Astrocyte (in vitro differentiated cells and primary cell): ENCODE data around the gene SATB2. TPM values are rescaled to one million over a fixed set of nuclear protein-coding genes. Genes with fewer than 3 reads are reported as not detected.

Experiments used
- DNase-seq: peaks from one replicate; pipeline ENCODE4 v3.0.0-alpha.2; 2010; ENCODE audit warnings: low read depth
- FAIRE-seq: peaks from 2 replicates; lab custom pipeline; 2011; peaks lifted over from hg19 to GRCh38; lab: Jason Lieb, UNC
- H2AFZ ChIP-seq: 2 replicates; pipeline ENCODE4 v1.6.0; 2012; ENCODE audit warnings: low read depth, low read length, inconsistent platforms
- H3K27ac ChIP-seq: 2 replicates; pipeline ENCODE4 v1.5.1; 2011; ENCODE audit warnings: low read depth, low read length, inconsistent platforms
- H3K27me3 ChIP-seq: 2 replicates; pipeline ENCODE4 v1.6.0; 2011; ENCODE audit warnings: low read length, inconsistent platforms; ENCODE audit not compliant: insufficient read depth
- H3K36me3 ChIP-seq: 2 replicates; pipeline ENCODE4 v1.5.1; 2011; ENCODE audit warnings: low read length, inconsistent platforms; ENCODE audit not compliant: insufficient read depth
- H3K4me1 ChIP-seq: 2 replicates; pipeline ENCODE4 v1.5.1; 2011; ENCODE audit warnings: low read length, inconsistent platforms; ENCODE audit not compliant: insufficient read depth
- H3K4me2 ChIP-seq: 2 replicates; pipeline ENCODE4 v1.6.0; 2012; ENCODE audit warnings: low read length, inconsistent platforms
- H3K4me3 ChIP-seq: 2 replicates; pipeline ENCODE4 v1.5.1; 2011; ENCODE audit warnings: low read depth, mild to moderate bottlenecking, low read length, inconsistent platforms; ENCODE audit not compliant: insufficient read depth
- H3K79me2 ChIP-seq: 2 replicates; pipeline ENCODE4 v1.6.0; 2012; ENCODE audit warnings: mild to moderate bottlenecking, low read length, inconsistent platforms; ENCODE audit not compliant: insufficient read depth
- H3K9ac ChIP-seq: 2 replicates; pipeline ENCODE4 v1.6.0; 2012; ENCODE audit warnings: mild to moderate bottlenecking, low read length, inconsistent platforms
- H3K9me3 ChIP-seq: 2 replicates; pipeline ENCODE4 v1.5.1; 2012; ENCODE audit warnings: low read depth, mild to moderate bottlenecking, low read length, inconsistent platforms; ENCODE audit not compliant: insufficient read depth
- H4K20me1 ChIP-seq: 2 replicates; pipeline ENCODE4 v1.6.0; 2012; ENCODE audit warnings: low read length, inconsistent platforms; ENCODE audit not compliant: insufficient read depth
- H3K27ac Mint-ChIP-seq: one replicate; pipeline ENCODE4 v1.8.0; 2021; ENCODE audit warnings: mild to moderate bottlenecking, mixed read lengths; ENCODE audit not compliant: unreplicated experiment
- H3K27me3 Mint-ChIP-seq: one replicate; pipeline ENCODE4 v1.8.0; 2021; ENCODE audit warnings: low read depth, mixed read lengths; ENCODE audit not compliant: unreplicated experiment
- H3K36me3 Mint-ChIP-seq: one replicate; pipeline ENCODE4 v1.8.0; 2021; ENCODE audit warnings: low read depth, mixed read lengths; ENCODE audit not compliant: unreplicated experiment
- H3K4me1 Mint-ChIP-seq: one replicate; pipeline ENCODE4 v1.8.0; 2021; ENCODE audit warnings: low read depth, mixed read lengths; ENCODE audit not compliant: unreplicated experiment
- H3K4me3 Mint-ChIP-seq: one replicate; pipeline ENCODE4 v1.8.0; 2021; ENCODE audit warnings: mild to moderate bottlenecking, moderate library complexity, mixed read lengths; ENCODE audit not compliant: unreplicated experiment
- H3K9me3 Mint-ChIP-seq: one replicate; pipeline ENCODE4 v1.8.0; 2021; ENCODE audit warnings: mild to moderate bottlenecking, mixed read lengths; ENCODE audit not compliant: unreplicated experiment
- CTCF ChIP-seq: IDR thresholded peaks from 2 replicates; pipeline ENCODE4 v1.5.1; 2011; ENCODE audit warnings: low read depth, mild to moderate bottlenecking, inconsistent platforms, low read length, moderate library complexity; ENCODE audit not compliant: insufficient read depth
- EZH2 ChIP-seq: IDR thresholded peaks from 2 replicates; pipeline ENCODE4 v1.6.1; 2012; ENCODE audit warnings: mild to moderate bottlenecking, low read length, inconsistent platforms; ENCODE audit not compliant: insufficient read depth
- total RNA-seq: library from RNA; stranded (reverse); gene quantifications from 2 replicates; pipeline ENCODE4 v1.2.1, GENCODE V29; 2021

Gene SATB2
- total RNA-seq, 1 donor from 2014 or later = 12.3 TPM

GRCh38 chr2:199458806-199459285, 1.1 kb upstream of the SATB2 start:
- H3K4me2 ChIP-seq = peak overlapping the region; percentile 92
- H3K79me2 ChIP-seq = peaks cover 48% of the 10 kb centered on the region
- DNase-seq = no peak
- FAIRE-seq = no peak
- no peak for TF ChIP-seq EZH2
- TF ChIP-seq CTCF = no peak
- no peaks in the 10 kb centered on the region for H3K9me3 ChIP-seq
- peaks cover 12% of the 10 kb centered on the region for H4K20me1 ChIP-seq
- Mint-ChIP-seq H3K4me3 (peak overlapping the region; percentile 98), H3K4me1 (peaks cover 3% of the 10 kb centered on the region), H3K27me3 (peaks cover 16% of the 10 kb centered on the region), H3K9me3 (no peaks in the 10 kb centered on the region), H3K36me3 (no peaks in the 10 kb centered on the region), H3K27ac (no peak overlapping the region)
- H3K27ac ChIP-seq = peak overlapping the region; percentile 86
- peak overlapping the region; percentile 95 for H2AFZ ChIP-seq
- H3K36me3 ChIP-seq = no peaks in the 10 kb centered on the region
- H3K27me3 ChIP-seq = peaks cover 17% of the 10 kb centered on the region
- H3K4me3 ChIP-seq = peak overlapping the region; percentile 76
- H3K9ac ChIP-seq = peak overlapping the region; percentile 84
- H3K4me1 ChIP-seq = peaks cover 16% of the 10 kb centered on the region

- Mint-ChIP-seq H3K4me1 (peaks cover 3% of the 10 kb centered on the region), H3K36me3 (no peaks in the 10 kb centered on the region), H3K27me3 (peaks cover 14% of the 10 kb centered on the region), H3K4me3 (peak overlapping the region; percentile 95), H3K27ac (no peak overlapping the region), H3K9me3 (no peaks in the 10 kb centered on the region)
- Histone ChIP-seq H3K4me2 (peak overlapping the region; percentile 92), H3K4me1 (peaks cover 12% of the 10 kb centered on the region), H3K27me3 (peaks cover 13% of the 10 kb centered on the region), H2AFZ (peak overlapping the region; percentile 95), H3K27ac (peak overlapping the region; percentile 86), H3K9ac (peak overlapping the region; percentile 84), H3K4me3 (peak overlapping the region; percentile 78), H4K20me1 (peaks cover 12% of the 10 kb centered on the region), H3K79me2 (peaks cover 52% of the 10 kb centered on the region), H3K36me3 (no peaks in the 10 kb centered on the region), H3K9me3 (no peaks in the 10 kb centered on the region)
- DNase-seq (peak; percentile 46), FAIRE-seq (no peak)
- no peak for TF ChIP-seq EZH2
- TF ChIP-seq CTCF = no peak
Measured at GRCh38 chr2:199458009-199458805, 468 bp upstream of the SATB2 start.
